WERI-Rb-1 (cell line): ENCODE data around the gene IAH1.
"Not testable (repeated sequence)": the region's sequence is repeated elsewhere in the genome, so short reads cannot be mapped to it uniquely, and the experiment has no call there.

ENCODE experiments used
- DNase-seq: peaks from one replicate; pipeline ENCODE4 v3.0.0-alpha.2; 2020
- H3K27ac ChIP-seq: fragments of 250-450 bp; sonication (Bioruptor Pico); 2 replicates; pipeline ENCODE4 v1.5.1; 2020; ENCODE audit warnings: mild to moderate bottlenecking, moderate library complexity
- H3K27me3 ChIP-seq: fragments of 250-450 bp; sonication (Bioruptor Pico); 2 replicates; pipeline ENCODE4 v1.5.1; 2021; ENCODE audit warnings: mild to moderate bottlenecking, low read depth, moderate library complexity; ENCODE audit not compliant: insufficient read depth, severe bottlenecking
- H3K36me3 ChIP-seq: fragments of 250-450 bp; sonication (Bioruptor Pico); 2 replicates; pipeline ENCODE4 v1.5.1; 2020; ENCODE audit warnings: mild to moderate bottlenecking, moderate library complexity
- H3K4me3 ChIP-seq: 2 replicates; pipeline ENCODE4 v1.5.1; 2011; ENCODE audit warnings: low read depth, mild to moderate bottlenecking, control low read depth, low read length
- H3K9me3 ChIP-seq: fragments of 250-450 bp; sonication (Bioruptor Pico); 2 replicates; pipeline ENCODE4 v1.5.1; 2021; ENCODE audit warnings: mild to moderate bottlenecking, moderate library complexity; ENCODE audit not compliant: severe bottlenecking
- CTCF ChIP-seq: IDR thresholded peaks from 2 replicates; pipeline ENCODE4 v1.5.1; 2011; ENCODE audit warnings: low read depth, mild to moderate bottlenecking, control low read depth, inconsistent platforms, low read length

The IAH1 gene

GRCh38 chr2:9497017-9497416, 22.7 kb downstream of the IAH1 start:
- H3K27ac ChIP-seq: no peak overlapping the region

GRCh38 chr2:9498210-9498609, 23.9 kb downstream of the IAH1 start:
- Histone ChIP-seq H3K9me3 (no peaks in the 10 kb centered on the region), H3K27me3 (no peaks in the 10 kb centered on the region), H3K4me3 (no peak overlapping the region), H3K27ac (no peak overlapping the region), H3K36me3 (peaks cover 84% of the 10 kb centered on the region)
- DNase-seq: no peak
- no peak for TF ChIP-seq CTCF

More at GRCh38 chr2:9497017-9497416, 22.7 kb downstream of the IAH1 start:
- TF ChIP-seq CTCF: no peak
- Histone ChIP-seq H3K4me3 (no peak overlapping the region), H3K36me3 (peaks cover 88% of the 10 kb centered on the region), H3K27me3 (no peaks in the 10 kb centered on the region), H3K9me3 (no peaks in the 10 kb centered on the region)
- no peak for DNase-seq

GRCh38 chr2:9508931-9509330, 34.6 kb downstream of the IAH1 start:
- DNase-seq: no peak
- H3K27ac ChIP-seq: no peak overlapping the region
- no peaks in the 10 kb centered on the region for H3K9me3 ChIP-seq
- H3K4me3 ChIP-seq: no peak overlapping the region
- peaks cover 69% of the 10 kb centered on the region for H3K36me3 ChIP-seq
- H3K27me3 ChIP-seq: no peaks in the 10 kb centered on the region
- TF ChIP-seq CTCF: no peak

GRCh38 chr2:9513946-9514345, 39.6 kb downstream of the IAH1 start:
- not testable (repeated sequence) for H3K27me3 ChIP-seq, H3K9me3 ChIP-seq, H3K27ac ChIP-seq, H3K4me3 ChIP-seq, DNase-seq
- H3K36me3 ChIP-seq: peaks cover 65% of the 10 kb centered on the region

GRCh38 chr2:9517118-9517782, 42.9 kb downstream of the IAH1 start:
- no peak overlapping the region for H3K27ac ChIP-seq
- no peaks in the 10 kb centered on the region for H3K9me3 ChIP-seq
- DNase-seq: no peak
- TF ChIP-seq CTCF: no peak
- no peak overlapping the region for H3K4me3 ChIP-seq
- H3K27me3 ChIP-seq: no peaks in the 10 kb centered on the region
- peaks cover 75% of the 10 kb centered on the region for H3K36me3 ChIP-seq

- TF ChIP-seq CTCF: no peak
- H3K27me3 ChIP-seq: no peaks in the 10 kb centered on the region
- H3K4me3 ChIP-seq: no peak overlapping the region
- peaks cover 67% of the 10 kb centered on the region for H3K36me3 ChIP-seq
- H3K27ac ChIP-seq: no peak overlapping the region
- H3K9me3 ChIP-seq: no peaks in the 10 kb centered on the region
- no peak for DNase-seq
Measured at GRCh38 chr2:9518163-9518562, 43.8 kb downstream of the IAH1 start.
